Panc1 (cell line): ENCODE measurements around the gene STX19.

Source experiments
- POLR2AphosphoS5 ChIP-seq: IDR thresholded peaks from 2 replicates; pipeline ENCODE4 v1.6.1; 2012; ENCODE audit warnings: mild to moderate bottlenecking, low read depth, low read length, moderate library complexity
- REST ChIP-seq, 2 experiments: IDR thresholded peaks; 2 replicates each; pipeline ENCODE4 v1.6.1; 2011 to 2012; ENCODE audit warnings: low read depth in 2 of 2, control low read depth in 1 of 2, low read length in 1 of 2, mild to moderate bottlenecking in 1 of 2, moderate library complexity in 1 of 2; ENCODE audit not compliant: insufficient read depth in 1 of 2
- SIN3A ChIP-seq: IDR thresholded peaks from 2 replicates; pipeline ENCODE4 v1.6.1; 2012; ENCODE audit warnings: low read depth, mild to moderate bottlenecking, low read length, moderate library complexity, borderline replicate concordance; ENCODE audit not compliant: insufficient read depth
- TF ChIP-seq, protein P1 (sequence below): fragments of 450-650 bp; IDR thresholded peaks from 2 replicates; pipeline ENCODE4 v1.5.1; 2017; ENCODE audit warnings: mild to moderate bottlenecking

DNA sequence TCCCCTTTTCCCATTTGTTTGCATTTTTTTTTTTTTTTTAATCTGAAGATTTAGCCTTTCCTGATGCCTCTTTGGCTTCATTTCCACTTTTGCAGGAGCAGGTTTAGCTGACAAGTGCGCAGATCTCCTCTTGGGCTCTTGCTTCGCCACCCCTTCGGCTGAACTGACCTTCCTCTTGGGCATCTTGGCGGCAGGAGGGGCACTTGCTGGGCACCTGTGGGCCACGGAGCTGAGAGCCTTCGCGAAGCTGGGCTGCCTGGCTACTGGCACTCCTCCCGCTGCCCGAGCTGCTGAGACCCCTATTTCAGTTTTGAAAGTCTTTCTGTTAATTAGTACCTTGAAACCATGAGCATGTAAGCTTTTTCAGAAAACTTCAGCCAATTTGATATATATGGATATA lies 39.6 kb downstream of the STX19 start:
- TF ChIP-seq, protein P1, sequence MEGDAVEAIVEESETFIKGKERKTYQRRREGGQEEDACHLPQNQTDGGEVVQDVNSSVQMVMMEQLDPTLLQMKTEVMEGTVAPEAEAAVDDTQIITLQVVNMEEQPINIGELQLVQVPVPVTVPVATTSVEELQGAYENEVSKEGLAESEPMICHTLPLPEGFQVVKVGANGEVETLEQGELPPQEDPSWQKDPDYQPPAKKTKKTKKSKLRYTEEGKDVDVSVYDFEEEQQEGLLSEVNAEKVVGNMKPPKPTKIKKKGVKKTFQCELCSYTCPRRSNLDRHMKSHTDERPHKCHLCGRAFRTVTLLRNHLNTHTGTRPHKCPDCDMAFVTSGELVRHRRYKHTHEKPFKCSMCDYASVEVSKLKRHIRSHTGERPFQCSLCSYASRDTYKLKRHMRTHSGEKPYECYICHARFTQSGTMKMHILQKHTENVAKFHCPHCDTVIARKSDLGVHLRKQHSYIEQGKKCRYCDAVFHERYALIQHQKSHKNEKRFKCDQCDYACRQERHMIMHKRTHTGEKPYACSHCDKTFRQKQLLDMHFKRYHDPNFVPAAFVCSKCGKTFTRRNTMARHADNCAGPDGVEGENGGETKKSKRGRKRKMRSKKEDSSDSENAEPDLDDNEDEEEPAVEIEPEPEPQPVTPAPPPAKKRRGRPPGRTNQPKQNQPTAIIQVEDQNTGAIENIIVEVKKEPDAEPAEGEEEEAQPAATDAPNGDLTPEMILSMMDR: no peak
- TF ChIP-seq REST (IDR thresholded peaks at IDR 0.05; ENCODE audit: insufficient read depth in 1 of 2, low read depth in 2 of 2, low read length in 1 of 2) (no peak), POLR2AphosphoS5 (no peak), SIN3A (no peak)
